ENCODE measurements around the gene CEP162.

Gene CEP162

DNA sequence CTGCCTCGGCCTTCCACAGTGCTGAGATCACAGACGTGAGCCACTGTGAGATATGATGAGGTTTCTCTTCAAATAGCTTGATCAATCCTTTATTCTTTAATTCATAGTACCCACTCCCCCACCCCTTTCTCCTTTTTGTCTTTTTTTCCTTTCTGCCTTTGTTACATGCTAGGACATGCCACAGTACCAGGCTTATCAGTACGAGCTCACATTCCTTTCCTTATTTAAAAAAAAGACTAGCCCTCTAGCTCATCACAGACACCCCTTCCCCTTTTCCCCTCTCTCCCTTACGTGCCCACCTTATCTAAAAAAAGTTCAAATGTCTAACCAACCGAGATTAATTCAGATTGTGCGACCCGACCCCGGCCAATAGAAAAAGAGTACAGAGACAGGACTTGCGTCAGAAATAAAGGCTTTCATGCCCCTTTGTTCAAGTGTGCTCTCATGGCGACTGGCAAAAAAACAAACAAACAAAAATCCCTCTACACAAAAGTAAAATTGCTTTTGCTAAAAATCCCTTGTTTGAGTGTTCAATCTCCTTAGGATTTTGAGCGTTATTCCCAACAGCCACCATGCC is 144.7 kb downstream of the CEP162 start:
- DNase-seq: no peak

DNA sequence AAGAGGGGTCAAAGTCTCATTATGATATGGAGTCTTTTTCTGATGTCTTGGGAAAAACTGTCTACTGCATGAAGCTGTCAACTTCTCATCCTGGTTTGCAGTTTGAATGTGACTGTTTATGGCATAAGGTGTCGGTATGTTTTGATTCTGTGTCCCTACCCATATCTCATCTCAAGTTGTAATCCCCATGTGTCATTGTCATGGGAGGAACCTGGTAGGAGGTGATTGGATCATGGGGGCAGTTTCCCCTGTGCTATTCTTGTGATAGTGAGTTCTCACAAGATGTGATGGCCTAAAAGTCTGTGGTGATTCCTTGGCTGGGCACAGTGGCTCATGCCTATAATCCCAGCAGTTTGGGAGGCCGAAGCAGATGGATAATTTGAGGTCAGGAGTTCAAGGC is 146.2 kb downstream of the CEP162 start:
- no peak for DNase-seq

DNA sequence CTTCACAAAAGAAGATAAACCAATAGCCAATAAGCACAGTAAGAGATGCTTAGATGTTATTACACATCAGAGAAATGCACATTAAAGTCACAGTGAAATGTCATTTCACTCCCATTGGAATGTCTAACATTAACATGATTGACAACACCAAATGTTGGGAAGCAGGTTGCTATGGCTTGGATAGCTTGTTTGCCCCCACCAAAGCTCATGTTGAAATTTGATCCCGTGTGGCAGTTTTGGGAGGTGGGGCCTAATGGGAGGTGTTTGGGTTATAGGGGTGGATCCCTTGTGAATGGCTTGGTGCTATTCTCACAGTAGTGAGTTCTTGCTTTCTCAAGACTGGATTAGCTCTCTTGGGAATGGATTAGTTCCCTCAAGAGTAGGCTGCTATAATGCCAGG is 149.1 kb downstream of the CEP162 start:
- DNase-seq: no peak

DNA sequence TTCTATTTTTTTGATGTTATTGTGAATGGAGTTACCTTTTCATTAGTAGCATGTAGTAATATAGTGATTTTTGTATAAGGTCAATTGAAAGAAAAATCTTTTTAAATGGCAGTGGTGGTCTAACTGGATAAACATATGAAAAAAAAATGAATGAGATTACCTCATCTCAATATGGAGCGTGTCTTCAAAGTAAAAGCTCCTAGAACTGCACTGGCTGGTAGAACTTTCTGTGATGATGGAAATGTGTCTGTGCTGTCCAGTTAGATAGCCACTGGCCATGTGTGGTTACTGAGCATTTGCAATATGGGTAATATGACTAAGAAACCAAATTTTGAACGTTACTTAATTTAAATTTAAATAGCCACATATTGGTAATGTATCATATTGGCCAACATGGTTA is 149.8 kb downstream of the CEP162 start:
- DNase-seq: no peak

DNA sequence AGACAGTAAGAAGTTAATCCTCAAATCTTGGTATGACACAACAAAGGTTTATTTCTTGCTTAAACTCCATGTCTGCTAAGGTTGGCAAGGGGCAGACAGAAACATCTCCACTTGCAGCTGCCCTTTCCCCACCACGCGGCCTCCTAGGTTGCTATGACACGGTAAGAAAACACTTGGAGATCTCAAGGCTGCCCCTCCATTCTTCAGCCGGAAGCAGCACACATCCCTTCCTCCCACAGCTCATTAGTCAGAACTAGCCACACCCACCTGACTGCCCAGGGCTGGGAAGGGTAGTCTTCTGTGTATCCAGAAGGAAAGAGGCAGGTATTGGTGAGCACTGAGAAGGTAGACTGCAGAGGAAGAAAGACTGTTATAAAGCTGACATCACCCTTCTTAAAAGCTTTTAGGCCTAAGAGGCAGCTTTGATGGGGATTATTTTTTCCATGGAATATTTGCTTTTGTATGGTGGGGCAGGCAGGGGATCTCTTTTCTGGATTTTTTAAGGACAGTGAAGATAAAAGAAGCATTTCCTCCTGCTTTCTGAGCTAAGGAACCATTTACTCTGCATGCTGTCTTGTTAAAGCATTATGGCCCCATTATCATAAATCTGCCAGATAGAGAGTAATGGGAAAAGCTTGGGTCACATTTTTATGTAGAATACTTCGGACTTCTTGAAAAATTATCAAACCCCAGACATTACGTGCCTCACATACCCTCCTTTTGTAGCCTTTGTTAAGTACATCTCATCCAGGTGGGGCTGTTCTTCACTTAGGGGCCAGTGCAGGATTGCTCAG is 152.3 kb downstream of the CEP162 start:
- DNase-seq: no peak

All from activated CD4-positive, alpha-beta T cell treated with anti-CD3 and anti-CD28 coated beads, Interleukin-2, amount 50 U/mL, for 4 hours (primary cell).